Testis (tissue), 2 donors: ENCODE results near the gene TMCC3.

Source experiments
- POLR2A ChIP-seq: fragments of 450-650 bp; IDR thresholded peaks from one replicate; pipeline ENCODE4 v1.6.1; 2017; ENCODE audit warnings: antibody characterized with exemption, mild to moderate bottlenecking, moderate library complexity
- TF ChIP-seq, protein P1 (sequence below), 3 experiments: fragments of 450-650 bp in 2 of 3; fragments of 200-600 bp in 1 of 3; sonication (generic) in 1 of 3; IDR thresholded peaks; one replicate each; pipeline ENCODE4 v1.5.1; 2016 to 2019; ENCODE audit warnings: antibody characterized with exemption in 3 of 3, mild to moderate bottlenecking in 2 of 3, moderate library complexity in 1 of 3

DNA sequence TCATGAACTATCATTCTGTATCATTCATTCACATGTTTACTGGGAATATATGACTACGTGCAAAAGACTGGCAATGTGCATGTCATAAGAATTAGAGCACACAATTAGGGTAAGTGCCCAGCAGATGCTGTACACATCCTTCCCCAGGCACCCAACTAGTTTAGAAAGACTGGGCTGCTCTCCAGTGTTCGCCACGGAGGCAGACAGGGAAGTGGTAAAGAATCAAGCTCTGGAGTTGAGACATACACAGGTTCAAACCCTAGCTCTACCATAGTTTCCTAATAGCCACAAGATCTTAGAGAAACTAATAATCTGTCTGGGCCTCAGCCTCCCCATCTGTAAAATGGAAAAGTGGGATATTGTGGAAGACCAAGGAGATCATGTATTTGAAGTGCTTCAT is 6.8 kb downstream of the TMCC3 start:
- TF ChIP-seq POLR2A: no peak
- TF ChIP-seq, protein P1, sequence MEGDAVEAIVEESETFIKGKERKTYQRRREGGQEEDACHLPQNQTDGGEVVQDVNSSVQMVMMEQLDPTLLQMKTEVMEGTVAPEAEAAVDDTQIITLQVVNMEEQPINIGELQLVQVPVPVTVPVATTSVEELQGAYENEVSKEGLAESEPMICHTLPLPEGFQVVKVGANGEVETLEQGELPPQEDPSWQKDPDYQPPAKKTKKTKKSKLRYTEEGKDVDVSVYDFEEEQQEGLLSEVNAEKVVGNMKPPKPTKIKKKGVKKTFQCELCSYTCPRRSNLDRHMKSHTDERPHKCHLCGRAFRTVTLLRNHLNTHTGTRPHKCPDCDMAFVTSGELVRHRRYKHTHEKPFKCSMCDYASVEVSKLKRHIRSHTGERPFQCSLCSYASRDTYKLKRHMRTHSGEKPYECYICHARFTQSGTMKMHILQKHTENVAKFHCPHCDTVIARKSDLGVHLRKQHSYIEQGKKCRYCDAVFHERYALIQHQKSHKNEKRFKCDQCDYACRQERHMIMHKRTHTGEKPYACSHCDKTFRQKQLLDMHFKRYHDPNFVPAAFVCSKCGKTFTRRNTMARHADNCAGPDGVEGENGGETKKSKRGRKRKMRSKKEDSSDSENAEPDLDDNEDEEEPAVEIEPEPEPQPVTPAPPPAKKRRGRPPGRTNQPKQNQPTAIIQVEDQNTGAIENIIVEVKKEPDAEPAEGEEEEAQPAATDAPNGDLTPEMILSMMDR (IDR thresholded peaks at IDR 0.05): no peak
